ENCODE data around the gene PLA2G12A. TPM values are rescaled to one million over a fixed set of nuclear protein-coding genes. Genes with fewer than 3 reads are reported as not detected.

The PLA2G12A gene
- total and polyA plus RNA-seq, 9 of the 15 experiments (the other 6 are each of a cell fraction or from before 2014, with no cell fraction given): 24.2 to 226 (median 80.5) TPM

DNA sequence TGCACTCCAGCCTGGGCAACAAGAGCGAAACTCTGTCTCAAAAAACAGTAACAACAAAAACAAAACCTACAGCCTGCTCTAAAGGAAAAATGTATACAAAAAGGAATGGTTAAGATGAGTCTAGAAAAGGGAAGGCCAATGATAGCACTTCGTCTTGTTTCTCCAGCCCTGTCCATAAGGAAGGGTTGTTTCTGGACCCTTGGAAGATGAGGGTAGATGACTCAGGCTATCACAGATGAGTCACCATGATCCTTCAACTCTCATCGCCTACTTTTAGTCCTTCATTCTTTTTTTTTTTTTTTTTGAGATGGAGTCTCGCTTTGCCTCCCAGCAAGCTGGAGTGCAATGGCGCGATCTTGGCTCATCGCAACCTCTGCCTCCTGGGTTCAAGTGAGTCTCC, 8.8 kb downstream of the PLA2G12A start (continued):
- TF ChIP-seq, protein P1, sequence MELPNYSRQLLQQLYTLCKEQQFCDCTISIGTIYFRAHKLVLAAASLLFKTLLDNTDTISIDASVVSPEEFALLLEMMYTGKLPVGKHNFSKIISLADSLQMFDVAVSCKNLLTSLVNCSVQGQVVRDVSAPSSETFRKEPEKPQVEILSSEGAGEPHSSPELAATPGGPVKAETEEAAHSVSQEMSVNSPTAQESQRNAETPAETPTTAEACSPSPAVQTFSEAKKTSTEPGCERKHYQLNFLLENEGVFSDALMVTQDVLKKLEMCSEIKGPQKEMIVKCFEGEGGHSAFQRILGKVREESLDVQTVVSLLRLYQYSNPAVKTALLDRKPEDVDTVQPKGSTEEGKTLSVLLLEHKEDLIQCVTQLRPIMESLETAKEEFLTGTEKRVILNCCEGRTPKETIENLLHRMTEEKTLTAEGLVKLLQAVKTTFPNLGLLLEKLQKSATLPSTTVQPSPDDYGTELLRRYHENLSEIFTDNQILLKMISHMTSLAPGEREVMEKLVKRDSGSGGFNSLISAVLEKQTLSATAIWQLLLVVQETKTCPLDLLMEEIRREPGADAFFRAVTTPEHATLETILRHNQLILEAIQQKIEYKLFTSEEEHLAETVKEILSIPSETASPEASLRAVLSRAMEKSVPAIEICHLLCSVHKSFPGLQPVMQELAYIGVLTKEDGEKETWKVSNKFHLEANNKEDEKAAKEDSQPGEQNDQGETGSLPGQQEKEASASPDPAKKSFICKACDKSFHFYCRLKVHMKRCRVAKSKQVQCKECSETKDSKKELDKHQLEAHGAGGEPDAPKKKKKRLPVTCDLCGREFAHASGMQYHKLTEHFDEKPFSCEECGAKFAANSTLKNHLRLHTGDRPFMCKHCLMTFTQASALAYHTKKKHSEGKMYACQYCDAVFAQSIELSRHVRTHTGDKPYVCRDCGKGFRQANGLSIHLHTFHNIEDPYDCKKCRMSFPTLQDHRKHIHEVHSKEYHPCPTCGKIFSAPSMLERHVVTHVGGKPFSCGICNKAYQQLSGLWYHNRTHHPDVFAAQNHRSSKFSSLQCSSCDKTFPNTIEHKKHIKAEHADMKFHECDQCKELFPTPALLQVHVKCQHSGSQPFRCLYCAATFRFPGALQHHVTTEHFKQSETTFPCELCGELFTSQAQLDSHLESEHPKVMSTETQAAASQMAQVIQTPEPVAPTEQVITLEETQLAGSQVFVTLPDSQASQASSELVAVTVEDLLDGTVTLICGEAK (IDR thresholded peaks at IDR 0.05): no peak
- TF ChIP-seq, protein P1 (CRISPR knock-in tag; IDR thresholded peaks at IDR 0.05): no peak
- TF ChIP-seq MAFG (tag; conservative IDR thresholded peaks at IDR 0.05) (peak; percentile 56), TRIM24 (IDR thresholded peaks at IDR 0.05) (0 out of 4 replicates have a peak, but pooled peaks of 1 of the 2 experiments have one; percentile 42), ZNF124 (CRISPR knock-in tag; IDR thresholded peaks at IDR 0.05) (no peak), DPF2 (IDR thresholded peaks at IDR 0.05) (peak; percentile 83), SAFB2 (IDR thresholded peaks at IDR 0.05; ENCODE audit: borderline replicate concordance, low read depth, low read length, severe bottlenecking) (no peak), ZNF212 (CRISPR knock-in tag; IDR thresholded peaks at IDR 0.05) (no peak), TCF7L2 (IDR thresholded peaks at IDR 0.05; ENCODE audit: low read depth, low read length) (no peak), NCOA2 (IDR thresholded peaks at IDR 0.05; ENCODE audit: partially characterized antibody in 2 of 2) (no peak), SMC3 (conservative IDR thresholded peaks at IDR 0.05; ENCODE audit: insufficient read depth, low read depth, low read length) (no peak)
- TF ChIP-seq, protein P2, sequence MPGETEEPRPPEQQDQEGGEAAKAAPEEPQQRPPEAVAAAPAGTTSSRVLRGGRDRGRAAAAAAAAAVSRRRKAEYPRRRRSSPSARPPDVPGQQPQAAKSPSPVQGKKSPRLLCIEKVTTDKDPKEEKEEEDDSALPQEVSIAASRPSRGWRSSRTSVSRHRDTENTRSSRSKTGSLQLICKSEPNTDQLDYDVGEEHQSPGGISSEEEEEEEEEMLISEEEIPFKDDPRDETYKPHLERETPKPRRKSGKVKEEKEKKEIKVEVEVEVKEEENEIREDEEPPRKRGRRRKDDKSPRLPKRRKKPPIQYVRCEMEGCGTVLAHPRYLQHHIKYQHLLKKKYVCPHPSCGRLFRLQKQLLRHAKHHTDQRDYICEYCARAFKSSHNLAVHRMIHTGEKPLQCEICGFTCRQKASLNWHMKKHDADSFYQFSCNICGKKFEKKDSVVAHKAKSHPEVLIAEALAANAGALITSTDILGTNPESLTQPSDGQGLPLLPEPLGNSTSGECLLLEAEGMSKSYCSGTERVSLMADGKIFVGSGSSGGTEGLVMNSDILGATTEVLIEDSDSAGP (CRISPR knock-in tag; IDR thresholded peaks at IDR 0.05): no peak
- TF ChIP-seq, protein P3, sequence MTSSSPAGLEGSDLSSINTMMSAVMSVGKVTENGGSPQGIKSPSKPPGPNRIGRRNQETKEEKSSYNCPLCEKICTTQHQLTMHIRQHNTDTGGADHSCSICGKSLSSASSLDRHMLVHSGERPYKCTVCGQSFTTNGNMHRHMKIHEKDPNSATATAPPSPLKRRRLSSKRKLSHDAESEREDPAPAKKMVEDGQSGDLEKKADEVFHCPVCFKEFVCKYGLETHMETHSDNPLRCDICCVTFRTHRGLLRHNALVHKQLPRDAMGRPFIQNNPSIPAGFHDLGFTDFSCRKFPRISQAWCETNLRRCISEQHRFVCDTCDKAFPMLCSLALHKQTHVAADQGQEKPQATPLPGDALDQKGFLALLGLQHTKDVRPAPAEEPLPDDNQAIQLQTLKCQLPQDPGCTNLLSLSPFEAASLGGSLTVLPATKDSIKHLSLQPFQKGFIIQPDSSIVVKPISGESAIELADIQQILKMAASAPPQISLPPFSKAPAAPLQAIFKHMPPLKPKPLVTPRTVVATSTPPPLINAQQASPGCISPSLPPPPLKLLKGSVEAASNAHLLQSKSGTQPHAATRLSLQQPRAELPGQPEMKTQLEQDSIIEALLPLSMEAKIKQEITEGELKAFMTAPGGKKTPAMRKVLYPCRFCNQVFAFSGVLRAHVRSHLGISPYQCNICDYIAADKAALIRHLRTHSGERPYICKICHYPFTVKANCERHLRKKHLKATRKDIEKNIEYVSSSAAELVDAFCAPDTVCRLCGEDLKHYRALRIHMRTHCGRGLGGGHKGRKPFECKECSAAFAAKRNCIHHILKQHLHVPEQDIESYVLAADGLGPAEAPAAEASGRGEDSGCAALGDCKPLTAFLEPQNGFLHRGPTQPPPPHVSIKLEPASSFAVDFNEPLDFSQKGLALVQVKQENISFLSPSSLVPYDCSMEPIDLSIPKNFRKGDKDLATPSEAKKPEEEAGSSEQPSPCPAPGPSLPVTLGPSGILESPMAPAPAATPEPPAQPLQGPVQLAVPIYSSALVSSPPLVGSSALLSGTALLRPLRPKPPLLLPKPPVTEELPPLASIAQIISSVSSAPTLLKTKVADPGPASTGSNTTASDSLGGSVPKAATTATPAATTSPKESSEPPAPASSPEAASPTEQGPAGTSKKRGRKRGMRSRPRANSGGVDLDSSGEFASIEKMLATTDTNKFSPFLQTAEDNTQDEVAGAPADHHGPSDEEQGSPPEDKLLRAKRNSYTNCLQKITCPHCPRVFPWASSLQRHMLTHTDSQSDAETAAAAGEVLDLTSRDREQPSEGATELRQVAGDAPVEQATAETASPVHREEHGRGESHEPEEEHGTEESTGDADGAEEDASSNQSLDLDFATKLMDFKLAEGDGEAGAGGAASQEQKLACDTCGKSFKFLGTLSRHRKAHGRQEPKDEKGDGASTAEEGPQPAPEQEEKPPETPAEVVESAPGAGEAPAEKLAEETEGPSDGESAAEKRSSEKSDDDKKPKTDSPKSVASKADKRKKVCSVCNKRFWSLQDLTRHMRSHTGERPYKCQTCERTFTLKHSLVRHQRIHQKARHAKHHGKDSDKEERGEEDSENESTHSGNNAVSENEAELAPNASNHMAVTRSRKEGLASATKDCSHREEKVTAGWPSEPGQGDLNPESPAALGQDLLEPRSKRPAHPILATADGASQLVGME (CRISPR knock-in tag; IDR thresholded peaks at IDR 0.05): no peak

Data from K562 (cell line).